ENCODE measurements around the gene SLC35F4.

DNA sequence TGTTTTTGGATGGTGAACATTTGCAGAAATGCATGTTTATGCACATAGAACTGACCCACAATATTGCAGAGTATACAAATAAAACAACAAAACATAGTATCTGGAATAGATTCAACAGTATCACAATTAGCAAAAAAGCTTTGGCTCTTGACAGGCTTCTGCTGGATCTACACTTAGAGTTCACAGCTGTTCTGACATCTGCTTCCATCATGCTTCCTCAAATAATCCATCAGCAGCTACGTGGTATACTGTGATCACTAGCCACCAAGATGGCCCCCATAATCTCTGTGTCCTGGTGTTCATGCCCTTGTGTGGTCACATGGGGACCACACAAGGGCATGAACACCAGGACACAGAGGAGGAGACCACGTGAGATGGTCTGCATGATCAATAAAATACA lies 205.7 kb downstream of the SLC35F4 start:
- TF ChIP-seq, protein P1, sequence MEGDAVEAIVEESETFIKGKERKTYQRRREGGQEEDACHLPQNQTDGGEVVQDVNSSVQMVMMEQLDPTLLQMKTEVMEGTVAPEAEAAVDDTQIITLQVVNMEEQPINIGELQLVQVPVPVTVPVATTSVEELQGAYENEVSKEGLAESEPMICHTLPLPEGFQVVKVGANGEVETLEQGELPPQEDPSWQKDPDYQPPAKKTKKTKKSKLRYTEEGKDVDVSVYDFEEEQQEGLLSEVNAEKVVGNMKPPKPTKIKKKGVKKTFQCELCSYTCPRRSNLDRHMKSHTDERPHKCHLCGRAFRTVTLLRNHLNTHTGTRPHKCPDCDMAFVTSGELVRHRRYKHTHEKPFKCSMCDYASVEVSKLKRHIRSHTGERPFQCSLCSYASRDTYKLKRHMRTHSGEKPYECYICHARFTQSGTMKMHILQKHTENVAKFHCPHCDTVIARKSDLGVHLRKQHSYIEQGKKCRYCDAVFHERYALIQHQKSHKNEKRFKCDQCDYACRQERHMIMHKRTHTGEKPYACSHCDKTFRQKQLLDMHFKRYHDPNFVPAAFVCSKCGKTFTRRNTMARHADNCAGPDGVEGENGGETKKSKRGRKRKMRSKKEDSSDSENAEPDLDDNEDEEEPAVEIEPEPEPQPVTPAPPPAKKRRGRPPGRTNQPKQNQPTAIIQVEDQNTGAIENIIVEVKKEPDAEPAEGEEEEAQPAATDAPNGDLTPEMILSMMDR (IDR thresholded peaks at IDR 0.05), result no peak
- TF ChIP-seq POLR2A (IDR thresholded peaks at IDR 0.05) (no peak), POLR2AphosphoS5 (IDR thresholded peaks at IDR 0.05) (no peak), EP300 (IDR thresholded peaks at IDR 0.05) (no peak)

Data from upper lobe of left lung (tissue), 4 donors.